Measurements from ENCODE around the gene BSDC1.

DNA sequence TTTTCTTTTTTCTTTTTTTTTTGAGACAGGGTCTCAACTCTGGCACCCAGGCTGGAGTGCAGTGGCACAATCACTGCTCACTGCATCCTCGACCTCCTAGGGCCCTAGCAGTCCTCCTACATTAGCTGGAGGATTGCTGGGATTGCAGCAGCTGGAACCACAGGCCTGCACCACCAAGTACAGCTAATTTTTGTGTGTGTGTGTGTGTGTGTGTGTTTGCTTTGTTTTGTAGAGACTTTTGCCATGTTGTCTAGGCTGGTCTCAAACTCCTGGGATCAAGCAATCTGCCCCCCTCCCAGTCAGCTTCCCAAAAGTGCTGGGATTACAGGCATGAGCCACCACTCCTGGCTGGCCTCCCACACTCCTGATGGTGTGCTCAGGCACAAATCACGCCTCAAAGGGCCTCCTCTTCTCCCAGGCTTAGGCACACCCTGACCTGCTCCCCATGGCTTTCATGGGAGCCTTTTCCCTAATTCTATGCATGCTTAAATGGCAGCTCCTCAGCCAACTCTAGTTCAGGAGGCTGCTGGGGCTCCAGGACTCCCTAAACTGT is 41.3 kb downstream of the BSDC1 start:
- TF ChIP-seq, protein P1, sequence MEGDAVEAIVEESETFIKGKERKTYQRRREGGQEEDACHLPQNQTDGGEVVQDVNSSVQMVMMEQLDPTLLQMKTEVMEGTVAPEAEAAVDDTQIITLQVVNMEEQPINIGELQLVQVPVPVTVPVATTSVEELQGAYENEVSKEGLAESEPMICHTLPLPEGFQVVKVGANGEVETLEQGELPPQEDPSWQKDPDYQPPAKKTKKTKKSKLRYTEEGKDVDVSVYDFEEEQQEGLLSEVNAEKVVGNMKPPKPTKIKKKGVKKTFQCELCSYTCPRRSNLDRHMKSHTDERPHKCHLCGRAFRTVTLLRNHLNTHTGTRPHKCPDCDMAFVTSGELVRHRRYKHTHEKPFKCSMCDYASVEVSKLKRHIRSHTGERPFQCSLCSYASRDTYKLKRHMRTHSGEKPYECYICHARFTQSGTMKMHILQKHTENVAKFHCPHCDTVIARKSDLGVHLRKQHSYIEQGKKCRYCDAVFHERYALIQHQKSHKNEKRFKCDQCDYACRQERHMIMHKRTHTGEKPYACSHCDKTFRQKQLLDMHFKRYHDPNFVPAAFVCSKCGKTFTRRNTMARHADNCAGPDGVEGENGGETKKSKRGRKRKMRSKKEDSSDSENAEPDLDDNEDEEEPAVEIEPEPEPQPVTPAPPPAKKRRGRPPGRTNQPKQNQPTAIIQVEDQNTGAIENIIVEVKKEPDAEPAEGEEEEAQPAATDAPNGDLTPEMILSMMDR (IDR thresholded peaks at IDR 0.05; ENCODE audit: low read length): no peak
- TF ChIP-seq EZH2 (IDR thresholded peaks at IDR 0.05; ENCODE audit: borderline replicate concordance, low read length): no peak

Measured in OCI-LY1 (cell line).